ENCODE data around the gene CCNF.

DNA sequence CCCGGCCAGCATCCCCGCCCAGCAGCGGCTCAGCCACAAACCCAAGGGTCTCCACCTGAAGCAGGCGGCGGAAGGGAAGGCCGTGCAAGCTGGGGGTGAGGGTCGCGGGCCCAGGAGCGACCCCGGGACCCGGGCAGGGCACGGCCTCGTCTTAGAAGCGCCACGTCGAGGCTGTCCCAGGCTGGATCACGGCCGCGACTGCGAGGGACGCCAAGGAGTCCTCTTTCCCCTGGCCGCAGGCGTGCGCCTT is 538 bp upstream of the CCNF start:
- TF ChIP-seq CTCF (IDR thresholded peaks at IDR 0.05; ENCODE audit: poor library complexity, severe bottlenecking) (no peak), REST (IDR thresholded peaks at IDR 0.05; ENCODE audit: borderline replicate concordance) (no peak), EZH2 (IDR thresholded peaks at IDR 0.05; ENCODE audit: borderline replicate concordance, insufficient read depth, low read length, poor library complexity, severe bottlenecking) (no peak), EP300 (conservative IDR thresholded peaks at IDR 0.05; ENCODE audit: poor library complexity, severe bottlenecking) (no peak), RAD21 (conservative IDR thresholded peaks at IDR 0.05) (no peak), SMC3 (conservative IDR thresholded peaks at IDR 0.05; ENCODE audit: poor library complexity) (no peak), TAF1 (IDR thresholded peaks at IDR 0.05; ENCODE audit: low read depth) (no peak), POLR2AphosphoS5 (IDR thresholded peaks at IDR 0.05) (no peak)
